ENCODE measurements around the gene ABHD16B.
"Not testable (repeated sequence)": the region's sequence is repeated elsewhere in the genome, so short reads cannot be mapped to it uniquely, and the experiment has no call there.

Gene ABHD16B

GRCh38 chr20:63835021-63835858 lies 26.1 kb upstream of the ABHD16B start:
- no peak for DNase-seq

- DNase-seq, result no peak
These were observed 24.6 kb upstream of the ABHD16B start for GRCh38 chr20:63836458-63837344.

DNA sequence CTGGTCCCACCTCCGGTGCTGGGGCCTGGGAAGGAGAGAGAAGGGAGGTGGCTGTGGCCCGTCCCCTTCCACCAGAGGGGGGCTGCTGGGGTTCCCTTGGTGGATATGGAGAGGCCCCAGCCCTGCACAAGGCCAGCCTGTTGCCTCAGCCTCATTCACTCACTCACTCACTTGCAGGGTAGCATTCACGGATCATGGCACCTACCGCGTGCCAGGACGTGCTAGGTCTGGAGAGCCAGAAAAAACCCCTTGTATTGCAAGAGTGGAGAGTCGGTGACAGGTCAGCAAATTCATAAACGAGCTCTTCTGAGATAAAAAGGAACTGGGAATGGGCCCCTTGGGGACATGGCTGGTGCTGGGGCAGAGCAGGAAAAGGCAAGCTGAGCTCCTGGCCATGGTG lies 23.8 kb upstream of the ABHD16B start:
- DNase-seq, result no peak

- no peak for DNase-seq
These were observed 21.7 kb upstream of the ABHD16B start for GRCh38 chr20:63839620-63840019.

- DNase-seq, result no peak
These were observed 20.9 kb upstream of the ABHD16B start for GRCh38 chr20:63840405-63840828.

- DNase-seq, result no peak
These were observed 19.0 kb upstream of the ABHD16B start for GRCh38 chr20:63842258-63842657.

- no peak for DNase-seq
These were observed 18.1 kb upstream of the ABHD16B start for GRCh38 chr20:63843222-63843621.

DNA sequence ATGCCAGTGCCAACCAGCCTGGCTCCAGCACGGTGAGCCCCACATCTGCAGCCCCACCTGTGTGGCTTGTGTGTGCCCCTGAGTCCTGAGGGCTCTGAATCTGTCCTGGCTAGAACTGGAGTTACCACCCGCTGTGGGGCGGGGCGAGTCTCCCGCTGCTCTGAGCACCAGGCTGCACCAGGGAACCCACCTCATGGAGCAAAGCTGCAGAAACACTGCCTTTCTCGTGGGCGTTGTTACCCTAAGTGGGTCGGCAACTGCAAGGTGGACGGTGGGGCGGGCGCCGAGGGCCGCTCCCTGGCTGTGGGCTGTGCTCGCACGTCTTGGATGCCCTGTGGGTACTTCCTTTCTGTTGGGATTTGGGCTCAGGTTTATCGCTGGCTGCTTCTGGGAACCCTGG lies 17.5 kb upstream of the ABHD16B start:
- no peak for DNase-seq

DNA sequence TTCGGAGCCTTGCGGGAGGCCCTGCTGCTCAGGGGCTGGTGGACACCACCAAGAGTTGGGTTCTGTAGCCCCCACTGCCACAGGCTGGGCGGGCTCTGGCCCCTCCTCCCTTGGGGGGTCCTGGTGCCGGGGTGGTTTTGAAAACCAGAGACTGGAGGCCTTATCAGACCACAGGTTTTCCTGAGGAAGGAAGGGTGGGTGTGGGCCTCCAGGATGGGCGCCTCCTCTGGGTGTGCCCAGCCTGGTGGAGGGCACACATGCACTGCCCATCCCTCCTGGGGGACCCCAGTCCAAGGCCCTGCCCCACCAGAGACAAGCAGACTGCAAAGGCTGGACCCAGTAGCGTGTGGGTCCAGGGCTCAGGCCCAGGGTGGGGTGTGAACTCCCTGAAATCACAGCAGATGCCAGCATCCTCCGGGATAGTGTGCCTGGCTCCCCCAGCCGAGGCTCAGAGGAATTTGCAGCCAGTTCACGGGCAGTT lies 16.7 kb upstream of the ABHD16B start:
- no peak for DNase-seq

DNA sequence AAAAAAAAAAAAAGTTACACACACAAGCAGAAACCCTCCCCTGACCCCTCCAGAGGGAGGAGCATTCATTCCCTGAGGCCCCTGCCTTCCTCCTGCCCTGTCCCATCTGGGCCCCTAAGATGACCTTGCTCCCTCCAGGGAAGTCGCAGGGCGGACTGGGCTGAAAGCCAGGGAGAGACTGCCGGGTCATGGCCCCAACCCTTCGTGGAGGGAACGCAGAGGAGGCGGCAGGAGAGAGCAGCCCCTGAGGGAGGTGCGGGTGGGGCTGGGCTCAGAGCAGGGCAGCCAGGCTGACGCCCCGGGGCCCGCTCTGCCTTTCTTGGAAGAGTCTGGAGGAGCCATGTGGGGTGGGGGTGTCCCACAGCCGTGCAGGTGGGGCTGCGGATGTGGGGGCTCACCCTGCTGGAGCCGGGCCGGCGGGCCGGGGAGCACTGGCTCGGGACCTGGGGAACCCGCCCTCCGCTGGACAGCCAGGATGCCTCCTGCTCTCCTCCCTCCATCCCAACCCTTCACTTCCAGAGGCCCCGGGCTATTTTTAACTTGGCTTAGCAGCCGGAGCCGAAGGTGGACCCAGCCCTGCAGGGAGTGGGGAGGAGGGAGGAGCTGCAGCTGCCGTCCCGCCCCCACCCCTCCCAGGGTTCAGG lies 15.0 kb upstream of the ABHD16B start:
- no peak for DNase-seq

DNA sequence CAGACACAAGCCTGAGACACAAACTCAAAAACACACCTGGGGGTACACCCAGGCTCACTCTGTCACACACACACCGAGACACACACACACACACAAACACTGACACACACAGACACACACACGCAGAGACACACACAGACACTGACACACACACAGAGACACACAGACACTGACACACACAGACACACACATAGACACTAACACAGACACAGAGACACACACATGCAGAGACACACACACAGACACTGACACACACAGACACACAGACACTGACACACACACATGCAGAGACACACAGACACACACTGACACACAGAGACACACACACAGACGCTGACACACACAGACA lies 14.4 kb upstream of the ABHD16B start:
- DNase-seq, result no peak

DNA sequence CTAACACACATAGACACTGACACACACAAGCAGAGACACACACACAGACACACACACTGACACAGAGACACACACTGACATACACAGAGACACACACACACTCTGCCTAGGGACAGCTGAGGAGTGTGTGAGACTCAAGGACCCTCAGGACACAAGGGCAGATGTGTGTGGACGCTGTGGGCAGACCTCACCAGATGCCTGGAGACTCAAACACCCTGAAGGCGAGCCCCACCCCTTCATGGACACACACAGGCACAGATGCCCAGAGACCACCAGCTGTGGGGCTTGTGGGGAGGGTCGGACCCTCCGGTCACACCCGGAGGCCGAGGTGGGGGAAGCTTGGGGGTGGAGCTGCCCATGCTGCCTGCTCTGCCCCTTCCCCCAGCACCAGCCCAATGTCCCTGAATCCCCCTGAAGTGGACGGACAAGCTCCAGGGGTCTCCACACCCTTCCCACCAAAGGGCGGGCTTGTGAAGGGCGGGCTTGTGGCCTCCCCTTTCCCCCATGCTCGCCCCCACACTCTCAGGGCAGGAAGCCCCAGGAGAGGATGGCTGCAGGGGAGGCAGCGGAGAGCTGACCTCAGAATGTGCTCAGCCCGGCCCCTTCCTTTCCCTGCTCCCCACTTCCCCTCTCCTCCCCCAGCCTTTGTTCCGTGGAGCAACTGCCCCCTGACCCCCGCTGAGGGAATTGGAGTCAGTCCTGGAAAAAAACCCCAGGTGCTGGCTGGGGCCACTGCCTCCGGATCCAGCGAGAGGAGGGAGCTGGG lies 13.9 kb upstream of the ABHD16B start:
- DNase-seq, result no peak

DNA sequence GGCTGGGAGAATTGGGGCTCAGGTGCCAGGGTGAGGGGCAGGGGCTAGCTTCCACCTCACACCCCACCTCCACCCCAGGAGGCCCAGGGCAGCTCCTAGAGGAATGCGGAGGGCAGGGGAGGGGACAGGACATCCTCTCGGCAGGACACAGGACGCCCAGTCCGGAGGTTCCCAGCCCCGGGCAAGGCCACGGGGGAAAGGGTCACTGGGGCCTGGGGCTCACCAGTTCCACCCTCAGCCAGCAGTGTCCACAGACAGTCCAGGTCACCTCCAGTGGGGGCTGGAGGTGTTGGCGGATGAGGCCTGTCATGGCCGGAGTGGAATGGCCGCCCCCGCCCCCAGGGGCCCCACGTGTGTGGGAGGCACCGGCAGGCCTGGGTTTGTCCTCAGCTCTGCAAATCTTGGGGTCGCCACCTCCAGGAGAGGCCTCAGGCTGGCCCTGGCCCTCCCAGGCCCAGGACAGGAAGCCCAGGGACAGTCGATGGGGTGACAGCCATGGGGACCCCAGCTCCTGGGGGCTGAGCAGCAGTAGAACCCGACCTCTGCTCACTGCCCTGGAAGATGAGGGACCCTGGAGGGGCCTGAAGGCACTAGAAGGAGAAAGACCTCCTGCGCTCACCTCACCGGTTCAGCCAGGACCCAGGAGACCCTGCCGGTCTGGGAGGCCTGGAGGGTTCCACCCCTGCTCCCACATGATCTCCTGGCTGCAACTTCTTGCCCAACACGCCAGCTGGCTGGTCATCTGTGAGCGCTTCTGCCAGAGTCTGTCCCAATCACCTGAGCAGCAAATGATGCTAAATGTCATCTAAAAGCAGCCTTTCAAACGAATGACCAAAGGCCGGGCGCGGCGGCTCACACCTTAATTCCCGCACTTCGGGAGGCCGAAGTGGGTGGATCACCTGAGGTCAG lies 13.0 kb upstream of the ABHD16B start:
- no peak for DNase-seq

- DNase-seq, result no peak
These were observed 10.4 kb upstream of the ABHD16B start for GRCh38 chr20:63850689-63851547.

- not testable (repeated sequence) for DNase-seq
These were observed 9.8 kb upstream of the ABHD16B start for GRCh38 chr20:63851548-63851943.

- not testable (repeated sequence) for DNase-seq
These were observed 7.6 kb upstream of the ABHD16B start for GRCh38 chr20:63853733-63854068.

DNA sequence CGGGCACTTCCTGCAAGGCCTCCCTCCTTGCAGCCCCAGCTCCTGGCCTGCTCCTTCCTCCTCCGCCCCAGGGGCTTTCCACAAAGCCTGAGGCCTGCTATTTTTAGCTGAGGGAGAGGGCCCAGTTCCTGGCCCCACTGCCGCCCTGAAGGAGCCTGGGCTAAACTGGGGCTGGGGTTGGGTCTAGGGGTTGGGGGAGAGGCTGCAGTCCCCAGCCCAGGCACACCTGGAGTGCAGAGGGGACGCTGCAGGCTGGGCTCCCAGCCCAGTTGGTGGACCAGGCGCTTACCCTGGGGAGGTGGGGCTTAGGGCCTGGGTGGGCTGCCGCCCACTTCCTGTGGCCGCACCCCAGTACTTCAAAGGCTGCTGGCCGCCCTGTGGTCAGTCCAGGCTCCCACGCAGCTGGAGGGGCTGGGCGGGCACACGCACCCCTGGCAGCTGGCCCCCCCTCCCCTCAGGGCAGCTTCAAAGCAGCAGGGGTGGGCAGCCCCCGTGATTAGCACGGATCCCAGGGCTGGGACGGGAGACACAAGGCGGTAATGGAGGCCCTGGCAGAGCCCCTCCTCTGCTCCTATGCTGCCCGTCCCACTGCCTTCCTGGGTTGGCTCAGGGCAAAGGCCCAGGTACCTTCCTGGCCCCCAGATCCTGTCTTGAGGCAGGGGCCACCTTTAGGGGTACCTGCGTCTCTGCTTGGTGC lies 7.1 kb upstream of the ABHD16B start:
- DNase-seq, result no peak

- DNase-seq, result no peak
These were observed 6.4 kb upstream of the ABHD16B start for GRCh38 chr20:63854766-63855362.

- no peak for DNase-seq
These were observed 5.8 kb upstream of the ABHD16B start for GRCh38 chr20:63855363-63856097.
